Stomach smooth muscle (tissue), 2 donors: ENCODE results near the gene NLRP9.

Source experiments
- H3K27ac ChIP-seq: one replicate; pipeline ENCODE4 v1.7.0; 2013; ENCODE audit warnings: mild to moderate bottlenecking, low read length, inconsistent platforms
- H3K27me3 ChIP-seq, 2 donors: one replicate each; pipeline ENCODE4 v1.7.0; 2013; ENCODE audit warnings: low read length in 2 of 2; ENCODE audit not compliant: insufficient read depth in 2 of 2, control insufficient read depth in 1 of 2
- H3K36me3 ChIP-seq, 2 donors: one replicate each; pipeline ENCODE4 v1.7.0; 2013; ENCODE audit warnings: low read length in 2 of 2; ENCODE audit not compliant: control insufficient read depth in 2 of 2, insufficient read depth in 2 of 2
- H3K4me1 ChIP-seq: one replicate; pipeline ENCODE4 v1.7.0; 2013; ENCODE audit warnings: low read length; ENCODE audit not compliant: control insufficient read depth, insufficient read depth
- H3K4me3 ChIP-seq, 2 donors: one replicate each; pipeline ENCODE4 v1.7.0; 2013; ENCODE audit warnings: low read length in 2 of 2
- H3K9ac ChIP-seq, 2 donors: one replicate each; pipeline ENCODE4 v1.7.0; 2013; ENCODE audit warnings: low read length in 2 of 2, mild to moderate bottlenecking in 1 of 2
- H3K9me3 ChIP-seq, 2 donors: one replicate each; pipeline ENCODE4 v1.7.0; 2013; ENCODE audit warnings: low read length in 2 of 2; ENCODE audit not compliant: control insufficient read depth in 2 of 2
- donor health status: healthy.
- donor health status: Pancreatic carcinoma.

Gene NLRP9

DNA sequence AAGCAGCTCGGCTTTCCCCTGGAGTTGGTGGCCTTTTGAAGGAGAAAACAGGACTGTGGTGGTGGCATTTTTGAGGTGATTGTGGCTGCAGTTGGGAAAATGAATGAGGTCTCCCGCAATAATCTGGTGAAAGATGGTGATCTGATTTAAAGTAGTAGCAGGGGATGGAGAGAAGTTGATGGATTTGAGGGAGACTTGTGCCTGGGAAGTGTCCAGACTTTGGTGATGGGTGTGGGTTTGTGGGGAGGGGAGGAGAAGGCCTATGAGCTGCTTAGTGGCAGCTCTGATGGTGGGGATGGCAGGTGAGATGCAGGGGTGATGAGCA lies 67.2 kb downstream of the NLRP9 start:
- peaks cover 32 to 42% of the 10 kb centered on the region in 2 donors for H3K36me3 ChIP-seq
- H3K4me3 ChIP-seq: no peak overlapping the region
- no peak overlapping the region for H3K27ac ChIP-seq
- no peaks in the 10 kb centered on the region for H3K9me3 ChIP-seq
- H3K9ac ChIP-seq: no peak overlapping the region
- peaks cover 16% of the 10 kb centered on the region for H3K4me1 ChIP-seq
- H3K27me3 ChIP-seq: no peaks in the 10 kb centered on the region

DNA sequence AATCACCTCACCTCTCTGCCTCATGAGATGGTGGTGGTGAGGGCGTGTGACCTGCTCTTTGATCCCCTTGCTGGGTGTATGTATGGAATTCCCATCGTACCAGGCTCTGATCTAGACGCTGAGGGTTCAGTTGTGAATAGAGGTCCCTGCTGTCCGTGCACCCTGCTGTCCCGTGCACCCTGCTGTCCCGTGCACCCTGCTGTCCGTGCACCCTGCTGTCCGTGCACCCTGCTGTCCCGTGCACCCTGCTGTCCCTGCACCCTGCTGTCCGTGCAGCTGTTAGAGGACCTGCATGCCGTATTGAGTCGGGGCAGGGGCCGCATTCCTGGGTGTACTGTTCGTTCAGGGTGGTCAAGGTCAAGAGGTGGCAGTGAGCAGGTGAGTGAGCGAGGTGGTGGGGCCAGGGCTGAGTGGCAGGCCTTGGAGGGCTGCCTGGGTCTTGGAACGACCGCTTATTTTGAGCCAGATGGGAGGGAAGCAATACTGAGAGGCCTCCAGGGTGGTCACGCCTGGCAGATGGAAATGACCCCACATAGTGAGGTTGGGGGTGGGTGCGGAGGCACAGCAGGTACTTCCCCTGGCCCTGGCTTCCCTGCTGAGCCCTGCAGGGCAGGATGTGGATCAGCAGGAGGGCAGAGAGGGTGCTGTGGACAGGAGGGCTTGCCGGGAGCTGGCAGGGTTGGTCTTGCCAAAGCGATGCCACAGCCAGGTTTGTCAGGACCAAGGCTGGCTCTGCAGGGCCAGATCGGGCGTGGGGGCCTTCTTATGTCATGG lies 67.7 kb downstream of the NLRP9 start:
- no peak overlapping the region for H3K27ac ChIP-seq
- H3K4me3 ChIP-seq: no peak overlapping the region
- no peaks in the 10 kb centered on the region for H3K27me3 ChIP-seq
- H3K36me3 ChIP-seq: peaks cover 34 to 44% of the 10 kb centered on the region in 2 donors
- H3K9ac ChIP-seq: no peak overlapping the region
- H3K4me1 ChIP-seq: peaks cover 12% of the 10 kb centered on the region
- H3K9me3 ChIP-seq: no peaks in the 10 kb centered on the region

DNA sequence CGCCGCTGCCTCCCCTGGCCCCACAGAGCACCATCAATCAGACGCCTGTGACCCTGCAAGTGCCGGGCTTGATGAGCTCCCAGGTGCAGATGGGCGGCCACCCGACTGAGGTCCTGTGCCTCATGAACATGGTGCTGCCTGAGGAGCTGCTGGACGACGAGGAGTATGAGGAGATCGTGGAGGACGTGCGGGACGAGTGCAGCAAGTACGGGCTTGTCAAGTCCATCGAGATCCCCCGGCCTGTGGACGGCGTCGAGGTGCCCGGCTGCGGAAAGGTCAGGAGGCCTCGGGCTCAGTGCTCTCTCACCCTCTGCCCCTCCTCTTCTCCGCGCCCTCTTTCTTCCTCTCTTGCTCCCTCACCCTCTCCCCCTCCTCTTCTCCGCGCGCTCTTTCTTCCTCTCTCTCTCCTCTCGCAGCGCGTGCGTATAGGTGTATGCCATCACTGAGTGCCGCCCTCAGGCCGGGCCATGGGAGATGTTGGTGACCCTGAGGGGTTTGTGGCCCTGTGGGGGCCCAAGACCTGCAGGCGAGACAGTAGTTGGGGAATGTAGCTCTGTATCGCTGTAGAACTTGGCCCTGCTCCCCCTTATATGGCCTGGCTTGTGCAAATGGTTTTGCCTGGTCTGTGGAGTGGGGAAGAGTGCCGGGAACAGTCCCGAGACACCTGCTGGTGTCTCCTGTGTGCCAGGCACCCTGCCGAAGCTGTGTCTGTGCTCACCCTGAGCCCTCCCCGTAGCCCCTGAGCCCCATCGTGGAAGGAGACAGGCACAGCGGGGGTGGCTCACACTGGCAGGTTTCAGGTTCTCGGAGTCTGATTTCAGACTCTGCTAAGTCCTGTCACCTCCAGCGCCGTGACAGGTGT lies 68.6 kb downstream of the NLRP9 start:
- Histone ChIP-seq H3K36me3 (peaks cover 34 to 49% of the 10 kb centered on the region in 2 donors), H3K4me1 (peaks cover 7% of the 10 kb centered on the region), H3K4me3 (no peak overlapping the region)

DNA sequence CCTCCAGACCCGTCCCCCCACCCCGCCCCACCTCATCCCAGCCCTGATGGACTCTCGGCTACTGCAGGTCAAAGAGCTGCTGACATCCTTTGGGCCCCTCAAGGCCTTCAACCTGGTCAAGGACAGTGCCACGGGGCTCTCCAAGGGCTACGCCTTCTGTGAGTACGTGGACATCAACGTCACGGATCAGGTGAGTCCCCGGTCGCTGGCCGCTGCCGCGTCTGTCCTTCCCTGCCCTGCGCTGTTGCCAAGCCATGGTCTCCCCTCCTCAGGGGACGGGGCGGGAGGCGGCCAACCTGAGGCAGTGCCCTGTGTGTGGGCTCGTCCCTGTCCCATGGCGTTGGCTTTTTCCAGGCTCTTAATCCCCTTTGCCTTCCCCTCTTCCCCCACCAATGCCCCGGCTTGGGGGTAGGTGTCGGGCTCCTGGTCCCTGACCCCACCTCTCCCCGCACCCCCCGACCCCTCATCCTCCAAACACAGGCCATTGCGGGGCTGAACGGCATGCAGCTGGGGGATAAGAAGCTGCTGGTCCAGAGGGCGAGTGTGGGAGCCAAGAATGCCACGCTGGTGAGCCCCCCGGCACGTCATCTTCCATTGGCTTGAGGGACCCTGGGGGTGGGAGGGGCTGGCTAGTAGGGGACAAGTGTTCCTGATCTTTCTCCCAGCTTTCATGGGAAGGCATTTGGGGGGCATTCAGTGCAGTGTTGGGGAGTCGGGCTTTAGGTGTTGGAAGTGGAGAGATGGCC lies 69.4 kb downstream of the NLRP9 start:
- Histone ChIP-seq H3K9me3 (no peaks in the 10 kb centered on the region), H3K9ac (no peak overlapping the region), H3K27me3 (no peaks in the 10 kb centered on the region), H3K4me3 (no peak overlapping the region), H3K27ac (no peak overlapping the region), H3K4me1 (peaks cover 3% of the 10 kb centered on the region), H3K36me3 (peaks cover 40 to 57% of the 10 kb centered on the region in 2 donors)

More for the DNA sequence above, 68.6 kb downstream of the NLRP9 start:
- Histone ChIP-seq H3K9me3 (no peaks in the 10 kb centered on the region), H3K27ac (no peak overlapping the region), H3K9ac (no peak overlapping the region), H3K27me3 (no peaks in the 10 kb centered on the region)

DNA sequence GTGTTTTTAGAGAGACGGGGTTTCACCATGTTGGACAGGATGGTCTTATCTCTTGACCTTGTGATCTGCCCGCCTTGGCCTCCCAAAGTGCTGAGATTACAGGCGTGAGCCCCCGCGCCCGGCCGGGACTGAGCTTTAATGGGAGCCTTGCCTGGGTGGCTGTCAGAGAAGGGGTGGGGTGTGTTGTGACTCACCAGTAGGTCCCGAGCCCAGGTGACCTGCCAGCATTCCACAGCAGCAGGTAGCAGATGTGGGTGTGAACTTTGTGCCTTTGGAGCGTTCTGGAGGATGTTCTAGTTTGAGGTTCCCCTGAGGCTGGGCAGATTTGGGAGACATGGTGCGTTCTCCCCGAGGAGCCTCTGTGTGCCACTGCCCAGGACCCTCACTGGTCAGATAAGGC lies 70.2 kb downstream of the NLRP9 start:
- Histone ChIP-seq H3K36me3 (peaks cover 49 to 65% of the 10 kb centered on the region in 2 donors), H3K27ac (no peak overlapping the region)

DNA sequence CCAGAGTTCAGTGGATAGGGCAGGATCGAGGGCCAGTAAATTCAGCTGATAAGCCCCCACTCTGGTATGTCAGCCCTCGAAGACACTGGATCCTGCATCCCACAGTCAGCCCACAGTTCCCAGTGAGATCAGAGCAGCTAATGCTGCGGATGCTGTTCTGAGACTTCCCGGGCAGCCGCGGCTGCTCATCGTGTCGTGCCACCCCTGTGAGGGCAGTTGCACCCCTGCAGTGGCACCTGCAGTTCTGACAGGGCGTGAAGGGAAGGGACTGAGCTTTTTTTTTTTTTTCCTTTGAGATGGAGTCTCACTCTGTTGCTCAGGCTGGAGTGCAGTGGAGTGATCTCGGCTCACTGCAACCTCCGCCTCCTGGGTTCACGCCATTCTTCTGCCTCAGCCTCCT lies 70.7 kb downstream of the NLRP9 start:
- H3K9ac ChIP-seq: no peak overlapping the region
- H3K36me3 ChIP-seq: peaks cover 53 to 70% of the 10 kb centered on the region in 2 donors
- no peak overlapping the region for H3K27ac ChIP-seq

More for the DNA sequence above, 70.2 kb downstream of the NLRP9 start:
- no peaks in the 10 kb centered on the region for H3K9me3 ChIP-seq
- peaks cover 3% of the 10 kb centered on the region for H3K4me1 ChIP-seq
- no peaks in the 10 kb centered on the region for H3K27me3 ChIP-seq
- H3K4me3 ChIP-seq: no peak overlapping the region
- H3K9ac ChIP-seq: no peak overlapping the region

DNA sequence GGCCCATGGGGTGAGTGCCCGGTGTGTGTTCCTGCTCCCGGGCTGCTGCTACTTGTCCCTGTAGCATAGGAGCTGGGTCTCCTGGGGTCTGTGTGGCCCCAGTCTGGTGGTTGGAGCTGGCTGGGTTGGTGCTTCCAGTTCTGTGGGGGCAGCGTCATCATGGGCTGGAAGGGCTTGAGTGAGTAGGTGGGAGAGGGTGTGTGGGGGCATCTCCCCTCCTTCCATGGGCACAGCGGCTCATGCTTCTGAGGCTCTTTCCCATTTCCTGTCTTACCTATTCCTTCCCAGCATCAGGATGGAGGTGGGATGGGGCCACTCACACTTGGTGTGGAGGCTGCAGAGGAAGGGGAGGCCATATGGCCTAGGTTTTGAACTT lies 71.2 kb downstream of the NLRP9 start:
- H3K4me3 ChIP-seq: no peak overlapping the region
- no peak overlapping the region for H3K27ac ChIP-seq
- H3K4me1 ChIP-seq: peaks cover 3% of the 10 kb centered on the region
- H3K9ac ChIP-seq: no peak overlapping the region
- no peaks in the 10 kb centered on the region for H3K9me3 ChIP-seq
- no peaks in the 10 kb centered on the region for H3K27me3 ChIP-seq
- peaks cover 56 to 69% of the 10 kb centered on the region in 2 donors for H3K36me3 ChIP-seq

More for the DNA sequence above, 70.7 kb downstream of the NLRP9 start:
- no peaks in the 10 kb centered on the region for H3K27me3 ChIP-seq
- H3K4me1 ChIP-seq: peaks cover 3% of the 10 kb centered on the region
- no peak overlapping the region for H3K4me3 ChIP-seq
- no peaks in the 10 kb centered on the region for H3K9me3 ChIP-seq

DNA sequence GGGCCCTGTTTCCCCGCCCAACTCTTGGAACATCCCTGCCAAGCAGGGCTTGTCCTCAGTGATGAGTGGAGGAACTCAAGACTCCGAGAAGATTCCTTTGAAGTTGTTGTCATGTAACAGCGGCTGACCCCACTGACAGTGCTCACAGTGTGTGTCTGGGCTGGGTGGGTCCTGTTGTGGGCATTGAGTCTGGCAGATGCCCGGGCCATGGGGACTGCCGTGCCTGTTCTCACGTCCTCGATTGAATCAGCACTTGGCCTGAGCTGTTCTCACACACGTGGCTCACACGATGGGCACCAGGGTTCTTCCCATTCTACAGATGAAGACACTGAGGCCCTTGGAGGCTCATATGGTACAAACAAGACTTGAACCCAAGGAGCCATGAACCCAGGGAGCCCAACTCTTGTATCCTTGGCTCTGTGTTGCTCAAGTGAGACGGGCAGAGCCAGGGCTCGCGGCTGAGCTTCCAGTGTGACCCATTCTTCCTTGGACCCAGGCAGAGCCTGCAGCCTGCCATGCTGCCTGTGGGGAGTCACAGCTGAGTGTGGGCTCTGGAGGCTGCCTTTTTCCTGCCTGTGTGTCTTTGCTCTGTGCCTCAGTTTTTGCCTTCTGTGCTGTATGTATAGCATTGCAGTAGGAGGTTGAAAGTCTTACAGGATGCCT lies 71.7 kb downstream of the NLRP9 start:
- Histone ChIP-seq H3K4me1 (peaks cover 3% of the 10 kb centered on the region), H3K27me3 (no peaks in the 10 kb centered on the region), H3K9ac (no peak overlapping the region), H3K9me3 (no peaks in the 10 kb centered on the region), H3K36me3 (peaks cover 61 to 75% of the 10 kb centered on the region in 2 donors), H3K27ac (no peak overlapping the region), H3K4me3 (no peak overlapping the region)

DNA sequence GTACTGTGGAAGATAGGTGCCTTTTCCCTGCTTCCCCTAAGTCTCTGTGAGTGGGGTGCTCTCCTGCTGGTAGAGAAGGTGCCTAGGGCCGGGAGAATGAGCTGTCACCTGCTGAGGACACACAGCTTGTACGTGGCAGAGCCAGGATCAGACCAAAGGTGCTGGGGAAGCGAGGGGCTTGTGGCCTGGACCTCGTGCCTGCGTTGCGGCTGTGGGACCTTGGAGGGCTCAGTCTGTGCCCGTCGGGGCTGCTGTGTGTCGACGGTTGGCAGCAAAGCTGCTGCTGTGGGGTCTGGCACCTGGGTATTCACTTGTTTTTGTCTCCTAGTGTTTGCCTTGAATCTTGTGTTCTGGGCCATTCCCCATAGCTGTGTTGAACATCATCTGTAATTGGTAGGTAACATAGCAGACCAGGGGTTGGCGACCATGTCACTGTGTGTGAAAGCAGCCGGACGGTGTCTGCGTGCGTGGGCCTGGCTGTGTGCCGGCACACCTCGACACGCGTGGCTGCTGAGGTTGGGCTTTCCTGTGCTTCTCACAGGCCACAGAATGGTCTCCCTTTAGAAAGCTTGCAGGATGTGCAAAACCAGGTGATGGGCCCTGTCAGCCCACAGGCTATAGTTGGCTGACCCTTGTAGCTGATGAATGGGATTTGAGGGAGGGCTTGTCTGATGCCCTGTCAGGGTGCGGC lies 74.2 kb downstream of the NLRP9 start:
- peaks cover 57 to 72% of the 10 kb centered on the region in 2 donors for H3K36me3 ChIP-seq
- peaks cover 8% of the 10 kb centered on the region for H3K4me1 ChIP-seq
- H3K4me3 ChIP-seq: no peak overlapping the region
- no peak overlapping the region for H3K9ac ChIP-seq
- H3K27me3 ChIP-seq: no peaks in the 10 kb centered on the region
- no peaks in the 10 kb centered on the region for H3K9me3 ChIP-seq
- H3K27ac ChIP-seq: no peak overlapping the region

DNA sequence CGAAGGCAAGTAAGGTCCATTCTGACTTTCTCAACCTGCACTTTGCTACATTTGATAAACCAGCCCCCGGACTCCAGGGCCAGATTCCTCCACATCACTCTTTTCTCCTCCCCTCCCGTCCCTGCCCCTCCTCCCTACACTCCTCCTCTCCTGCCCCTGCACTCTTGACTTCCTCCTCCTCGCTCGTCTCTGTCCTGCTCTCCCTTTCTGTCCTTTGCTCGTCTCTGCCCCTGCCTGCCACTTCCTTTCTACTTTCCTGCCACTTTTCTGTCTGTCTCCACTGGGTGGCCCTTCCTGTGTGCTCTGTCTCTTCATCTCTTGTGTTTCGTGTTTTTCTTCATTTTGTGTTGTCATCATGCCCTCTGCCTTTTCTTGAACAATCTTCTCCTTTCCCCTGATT lies 76.4 kb downstream of the NLRP9 start:
- no peaks in the 10 kb centered on the region for H3K27me3 ChIP-seq
- no peaks in the 10 kb centered on the region for H3K9me3 ChIP-seq
- H3K27ac ChIP-seq: no peak overlapping the region
- H3K9ac ChIP-seq: no peak overlapping the region
- H3K36me3 ChIP-seq: peaks cover 45 to 57% of the 10 kb centered on the region in 2 donors
- H3K4me1 ChIP-seq: peaks cover 29% of the 10 kb centered on the region
- no peak overlapping the region for H3K4me3 ChIP-seq
